GM18526 (cell line): ENCODE measurements around the gene OMG.

Experiments
- POLR2A ChIP-seq: IDR thresholded peaks from 3 replicates; pipeline ENCODE4 v1.6.1; 2011; ENCODE audit not compliant: insufficient read length; ENCODE audit errors: extremely low read depth

OMG gene

DNA sequence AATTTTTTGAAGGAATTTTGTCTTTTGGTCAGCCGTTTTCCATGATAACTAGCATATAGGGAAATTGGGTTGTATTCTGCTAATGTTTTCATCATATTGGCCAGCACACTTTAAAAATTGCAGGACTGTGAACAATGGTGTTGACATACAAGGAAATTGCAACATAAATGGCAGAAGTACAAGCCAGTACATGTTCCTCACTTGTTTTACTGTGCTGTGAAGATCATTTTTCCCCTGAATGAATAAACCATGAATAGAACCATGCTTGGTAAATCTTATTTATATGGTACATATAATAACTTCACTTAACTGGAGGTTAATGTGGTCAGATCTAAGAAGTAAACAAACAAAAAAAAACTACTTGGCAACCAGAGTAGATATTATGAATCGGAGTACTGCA, 22.8 kb downstream of the OMG start:
- no peak for TF ChIP-seq POLR2A

DNA sequence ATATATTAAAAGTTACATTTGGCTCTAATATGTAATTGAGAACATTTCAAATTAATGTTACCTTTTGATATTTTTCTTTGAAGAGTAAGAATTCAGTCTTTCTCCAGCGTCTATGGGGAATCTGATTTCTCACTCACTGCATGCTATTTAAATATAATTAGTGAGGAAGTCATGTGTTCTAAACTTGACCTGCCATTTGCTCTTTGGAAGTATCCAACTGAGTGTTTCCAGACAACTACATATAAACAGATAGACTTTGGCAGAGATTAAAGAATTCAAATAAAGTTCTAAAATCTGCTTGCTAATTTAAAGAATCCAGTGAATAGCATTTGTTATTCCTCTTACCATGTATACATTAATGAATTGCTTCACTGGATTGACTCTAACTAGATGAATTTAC, 23.5 kb downstream of the OMG start:
- no peak for TF ChIP-seq POLR2A

DNA sequence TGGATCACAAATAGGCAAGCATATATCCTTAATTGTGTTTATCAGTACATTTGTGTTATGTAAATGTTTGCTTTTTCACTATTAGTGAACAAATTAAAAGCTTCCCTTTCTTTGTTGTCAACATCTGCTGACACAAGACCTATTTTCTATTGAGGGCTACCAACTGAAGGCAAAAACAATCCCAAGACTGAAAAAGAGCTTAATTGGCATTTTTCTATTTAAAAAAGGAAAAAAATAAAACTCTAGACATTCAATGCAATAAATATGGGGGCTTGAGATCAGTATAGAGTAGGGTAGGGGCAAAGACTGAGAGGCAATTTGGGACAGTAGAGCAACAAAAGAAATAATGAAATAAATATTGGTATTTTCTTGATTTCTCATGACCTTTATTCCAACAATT, 24.2 kb downstream of the OMG start:
- TF ChIP-seq POLR2A, result no peak

DNA sequence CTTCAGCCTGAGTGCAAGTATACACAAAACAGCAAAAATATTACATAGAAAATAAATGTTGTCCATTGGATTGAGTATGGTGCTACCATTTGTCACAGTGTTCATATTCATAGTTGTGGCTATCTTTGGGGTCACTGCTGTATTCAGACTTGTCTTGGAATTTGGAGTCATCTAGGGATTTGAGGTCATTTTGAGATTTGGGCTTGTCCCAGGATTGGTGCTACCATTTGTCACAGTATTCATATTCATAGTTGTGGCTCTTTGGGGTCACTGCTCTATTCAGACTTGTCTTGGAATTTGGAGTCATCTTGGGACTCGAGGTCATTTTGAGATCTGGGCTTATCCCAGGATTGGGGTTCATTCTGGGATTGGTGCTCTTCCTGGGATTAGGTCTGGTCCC, 24.8 kb downstream of the OMG start:
- no peak for TF ChIP-seq POLR2A

DNA sequence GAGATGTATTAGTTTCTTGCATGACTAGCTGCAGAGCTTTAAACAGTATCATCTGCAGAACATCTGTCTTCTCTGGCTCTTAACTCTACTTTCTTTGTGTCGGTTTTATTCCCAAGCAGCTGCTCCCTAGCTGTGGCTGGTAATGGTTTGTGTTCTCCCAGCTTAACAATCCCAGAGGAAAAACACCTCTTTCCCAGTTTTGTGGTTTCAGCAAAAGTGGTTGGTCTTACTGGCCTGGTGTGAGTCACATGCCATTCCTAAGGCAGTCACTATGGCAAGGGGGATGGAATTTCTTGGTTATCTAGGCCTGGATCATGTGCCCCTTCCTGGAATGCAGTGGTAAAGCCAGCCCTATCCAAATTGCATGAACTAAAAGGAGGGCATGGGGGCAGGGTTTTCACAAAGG, 27.5 kb downstream of the OMG start:
- no peak for TF ChIP-seq POLR2A

DNA sequence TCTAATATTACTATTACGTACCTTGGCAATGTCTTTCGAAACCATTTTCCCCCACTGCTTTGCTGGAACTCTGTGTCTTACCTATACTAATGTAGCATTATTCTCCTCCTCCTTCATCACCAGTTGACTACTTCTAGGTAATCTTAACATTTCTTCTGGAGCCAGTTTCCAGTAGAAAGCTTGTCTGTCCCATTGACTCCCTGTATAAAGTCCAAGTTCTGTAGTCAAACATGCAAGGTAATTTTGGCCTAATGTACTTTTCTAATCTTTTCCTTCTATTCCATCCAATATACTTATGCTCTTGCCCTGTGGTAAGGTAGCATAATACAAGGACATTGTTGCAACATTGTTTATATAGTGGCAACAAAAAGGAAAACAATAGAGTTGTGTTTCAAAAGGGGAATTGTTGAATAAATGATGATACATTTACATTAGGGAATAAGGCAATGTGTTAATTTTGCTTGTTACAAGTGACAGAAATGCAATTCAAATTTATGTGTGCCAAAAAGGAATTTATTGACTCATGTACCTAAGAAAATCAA, 27.9 kb downstream of the OMG start:
- no peak for TF ChIP-seq POLR2A

DNA sequence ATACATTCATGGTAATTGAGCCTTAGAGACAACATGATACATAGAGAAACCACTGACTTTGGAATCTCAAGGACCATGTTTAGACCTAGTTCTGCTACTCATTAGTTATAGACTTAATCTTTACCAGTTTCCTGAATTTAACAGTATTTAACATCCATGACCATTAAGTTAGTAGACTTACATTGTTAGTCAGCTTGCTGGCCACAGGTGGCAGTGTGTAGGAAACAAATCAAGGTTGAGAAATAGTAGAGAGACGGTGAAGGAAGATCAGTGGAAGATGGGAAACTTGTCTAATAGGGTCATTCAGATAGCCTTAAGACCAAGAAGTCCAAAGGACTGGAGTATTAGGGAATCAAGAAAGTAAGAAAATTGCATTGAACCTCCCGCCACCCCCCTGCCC, 31.0 kb downstream of the OMG start:
- no peak for TF ChIP-seq POLR2A

DNA sequence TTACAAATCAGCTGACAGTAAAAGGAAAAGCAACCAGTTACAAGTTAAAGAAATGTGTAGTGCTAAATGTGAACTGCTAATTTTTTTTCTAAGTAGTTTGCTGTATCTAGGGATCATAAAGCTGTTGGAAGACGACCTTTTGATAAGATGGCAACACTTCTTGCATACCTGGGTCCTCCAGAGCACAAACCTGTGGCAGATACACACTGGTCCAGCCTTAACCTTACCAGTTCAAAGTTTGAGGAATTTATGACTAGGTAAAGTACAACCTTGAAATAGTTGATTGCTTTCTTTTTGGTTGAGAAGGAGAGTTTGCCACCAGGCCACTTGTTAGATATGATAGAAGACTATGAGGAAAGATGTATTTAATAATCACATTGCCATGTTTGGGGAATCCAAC, 35.4 kb downstream of the OMG start:
- TF ChIP-seq POLR2A, result no peak

DNA sequence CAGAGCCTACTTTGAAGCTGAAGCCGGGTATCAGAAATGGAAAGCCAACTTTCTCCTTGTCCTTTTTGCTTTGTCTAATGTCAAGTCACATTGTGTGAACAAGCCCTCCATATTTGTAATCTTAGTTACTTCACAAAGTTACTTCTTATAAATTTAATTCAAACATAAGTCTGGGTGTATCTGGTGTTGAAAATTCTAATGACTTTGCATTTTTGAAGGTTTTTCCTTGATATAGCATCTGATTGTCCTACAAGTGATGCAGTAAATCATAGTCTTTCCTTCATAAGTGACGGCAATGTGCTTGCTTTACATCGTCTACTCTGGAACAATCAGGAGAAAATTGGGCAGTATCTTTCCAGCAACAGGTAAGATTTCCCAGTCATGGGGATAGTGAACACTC, 36.9 kb downstream of the OMG start:
- TF ChIP-seq POLR2A, result no peak

DNA sequence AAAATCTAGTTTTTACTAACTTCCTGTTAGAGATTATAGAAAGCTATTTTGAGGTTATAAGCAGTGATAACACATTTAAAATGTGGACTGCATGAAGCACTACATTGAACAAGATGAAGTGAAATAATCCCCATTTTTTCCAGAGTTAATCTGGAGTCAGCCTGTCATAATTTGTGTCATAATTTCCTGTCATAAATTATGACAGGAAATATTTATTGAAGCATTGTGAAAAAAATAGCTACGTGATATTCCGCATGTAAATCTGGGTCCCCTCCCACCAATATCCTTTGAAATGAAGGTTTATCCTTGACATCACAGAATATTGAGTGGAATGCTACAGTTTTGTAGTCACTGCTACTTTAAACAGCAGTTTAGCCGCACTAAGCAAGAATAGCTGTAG, 40.1 kb downstream of the OMG start:
- no peak for TF ChIP-seq POLR2A

DNA sequence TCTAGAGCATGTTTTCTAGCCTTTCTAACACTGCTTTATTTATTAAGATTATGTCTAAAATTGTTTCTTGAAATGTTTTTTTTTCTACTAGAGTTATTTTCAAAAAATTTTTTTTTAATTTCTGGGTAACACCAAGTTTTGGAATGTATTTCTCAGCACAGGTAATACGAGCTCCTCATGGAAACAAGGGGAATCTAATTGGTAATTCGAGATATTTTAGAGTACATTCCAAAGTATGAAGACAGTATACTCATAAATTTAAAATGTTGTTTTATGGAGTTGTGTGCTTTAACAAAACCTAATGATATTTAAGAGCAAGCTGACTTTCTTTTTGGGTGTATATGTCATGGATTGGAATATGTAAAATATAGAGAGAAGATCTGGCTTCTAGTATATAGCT, 42.4 kb downstream of the OMG start:
- TF ChIP-seq POLR2A, result no peak

DNA sequence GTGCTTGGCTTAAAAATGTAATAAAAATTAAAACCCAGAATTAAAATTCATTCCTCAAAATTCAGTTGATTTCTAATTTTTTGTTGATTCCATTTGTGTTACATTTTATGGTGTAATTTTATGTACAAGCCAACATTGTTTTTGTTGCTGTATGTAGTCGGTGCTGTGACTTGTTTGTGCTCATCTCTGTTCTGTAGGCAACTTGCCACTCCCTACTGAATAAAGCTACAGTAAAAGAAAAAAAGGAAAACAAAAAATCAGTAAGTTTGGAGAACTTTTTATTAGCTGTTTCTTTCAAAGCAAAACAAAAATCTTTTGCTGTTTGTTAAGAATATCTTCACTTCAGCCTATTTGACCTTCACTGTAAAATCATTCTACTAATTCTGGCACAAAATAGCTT, 44.3 kb downstream of the OMG start:
- TF ChIP-seq POLR2A, result no peak

DNA sequence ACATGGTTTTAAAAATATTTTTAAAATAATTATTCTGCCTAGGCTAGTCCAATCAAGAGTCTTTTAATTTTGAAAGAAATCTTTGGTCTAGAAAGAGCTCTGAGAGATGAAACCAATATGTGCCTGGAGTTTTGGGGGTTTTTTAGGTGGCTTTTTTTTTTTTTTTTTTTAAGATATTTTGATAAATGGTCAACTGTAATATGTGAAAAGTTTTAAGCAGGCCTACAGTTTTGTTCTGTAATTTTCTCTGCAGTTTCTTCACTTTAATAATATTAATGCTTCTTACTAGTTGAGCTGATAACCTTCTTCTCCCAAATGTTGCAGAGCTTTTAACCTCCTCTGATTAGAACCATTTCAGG, 45.1 kb downstream of the OMG start:
- no peak for TF ChIP-seq POLR2A

DNA sequence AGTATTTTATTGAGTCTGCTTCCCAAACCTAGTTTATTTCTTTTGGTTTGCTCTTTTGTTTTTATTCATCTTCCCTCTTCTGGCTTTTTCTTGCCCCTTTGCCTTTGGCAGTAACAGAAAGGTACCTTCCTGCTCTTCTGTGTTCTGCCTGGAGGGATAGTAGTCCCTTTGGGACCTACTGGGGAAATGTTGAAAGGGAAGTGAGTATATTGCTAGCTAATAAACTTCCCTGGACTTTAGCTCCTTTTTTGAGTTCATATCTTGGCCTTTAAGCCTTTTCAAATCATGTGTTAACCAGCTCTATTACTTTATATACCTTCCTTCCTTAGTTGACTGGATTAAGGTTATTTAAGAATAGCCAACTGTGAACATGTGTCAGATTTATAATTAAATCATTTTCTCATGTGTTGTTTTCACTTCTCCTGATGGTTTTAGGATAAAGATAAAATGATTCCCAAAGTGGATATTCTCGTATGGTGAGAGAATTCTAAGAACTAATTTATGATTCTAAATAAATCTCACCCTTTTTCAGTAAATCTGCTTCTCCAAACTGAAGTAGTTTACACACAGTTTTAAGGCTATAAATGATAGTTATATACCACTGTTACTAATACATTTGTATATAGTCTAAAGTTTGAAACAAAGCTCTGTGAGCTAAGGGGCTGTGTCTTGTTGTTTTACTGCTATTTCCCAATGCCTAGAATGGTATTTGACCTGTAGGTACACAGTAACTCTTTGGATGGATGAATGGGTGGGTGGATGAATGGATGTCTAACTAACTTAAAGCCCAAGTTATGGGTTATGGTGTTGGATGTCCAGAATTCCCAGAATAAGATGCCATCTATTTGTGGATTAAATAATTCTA, 45.7 kb downstream of the OMG start:
- no peak for TF ChIP-seq POLR2A

DNA sequence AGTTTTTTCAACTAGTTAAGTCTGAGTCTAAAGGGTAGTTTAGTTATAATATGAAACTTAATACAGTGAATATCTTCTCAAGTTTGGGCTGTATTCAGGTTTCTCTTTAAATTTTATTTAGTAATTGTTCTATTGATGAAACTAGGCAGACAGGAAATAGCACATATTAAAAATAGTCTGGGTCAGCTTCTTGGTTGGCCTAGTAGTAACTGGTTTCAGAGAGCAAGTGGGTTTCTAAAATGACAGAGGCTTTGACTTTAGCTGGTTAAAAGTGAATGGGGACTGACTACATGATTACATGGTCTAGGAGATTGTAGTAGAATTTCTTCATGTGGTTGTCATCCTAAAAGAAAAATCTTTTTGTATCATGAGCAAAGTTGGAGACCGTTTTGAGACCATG, 46.8 kb downstream of the OMG start:
- TF ChIP-seq POLR2A, result no peak

DNA sequence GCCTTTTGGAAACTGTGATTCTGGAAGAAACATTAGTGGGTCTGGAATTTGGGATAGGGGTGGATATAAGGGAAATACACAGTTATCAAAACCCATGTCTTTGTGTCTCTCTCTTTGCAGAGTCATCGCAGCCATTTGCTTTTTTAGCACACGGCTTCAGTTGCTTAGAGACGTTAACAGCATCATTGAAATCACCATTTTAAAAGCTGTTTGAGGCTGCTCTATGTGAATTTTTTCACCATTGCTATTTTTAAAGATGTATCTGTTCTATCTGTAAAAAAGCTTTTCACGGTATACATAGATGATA, 47.3 kb downstream of the OMG start:
- TF ChIP-seq POLR2A, result no peak
